ENCODE data around the gene TTC7B.

Gene TTC7B

GRCh38 chr14:90540437-90540836 is 275.8 kb downstream of the TTC7B start:
- Histone ChIP-seq H3K27me3 (no peaks in the 10 kb centered on the region), H3K4me1 (peaks cover 2% of the 10 kb centered on the region; the same call in 1 of the 2 replicates), H3K9me3 (no peaks in the 10 kb centered on the region), H3K36me3 (no peaks in the 10 kb centered on the region), H3K4me3 (ENCODE audit: low read depth, low read length) (no peak overlapping the region)
- no peak for DNase-seq
- no peak for TF ChIP-seq CTCF (IDR thresholded peaks at IDR 0.05; ENCODE audit: low read depth, low read length)

- no peaks in the 10 kb centered on the region for H3K36me3 ChIP-seq
- H3K4me1 ChIP-seq = no peaks in the 10 kb centered on the region
- no peak for DNase-seq
- no peaks in the 10 kb centered on the region for H3K9me3 ChIP-seq
- H3K27me3 ChIP-seq = no peaks in the 10 kb centered on the region
- H3K4me3 ChIP-seq (ENCODE audit: low read depth, low read length) = no peak overlapping the region
- no peak for TF ChIP-seq CTCF (IDR thresholded peaks at IDR 0.05; ENCODE audit: low read depth, low read length)
Measured at GRCh38 chr14:90539996-90540395, 276.2 kb downstream of the TTC7B start.

- DNase-seq = no peak
- Histone ChIP-seq H3K27me3 (no peaks in the 10 kb centered on the region), H3K9me3 (no peaks in the 10 kb centered on the region), H3K4me1 (no peaks in the 10 kb centered on the region), H3K36me3 (no peaks in the 10 kb centered on the region), H3K4me3 (ENCODE audit: low read depth, low read length) (no peak overlapping the region)
- no peak for TF ChIP-seq CTCF (IDR thresholded peaks at IDR 0.05; ENCODE audit: low read depth, low read length)
Measured at GRCh38 chr14:90539496-90539775, 276.8 kb downstream of the TTC7B start.

GRCh38 chr14:90538716-90539495 is 277.3 kb downstream of the TTC7B start:
- Histone ChIP-seq H3K4me3 (ENCODE audit: low read depth, low read length) (no peak overlapping the region), H3K27me3 (no peaks in the 10 kb centered on the region), H3K4me1 (no peaks in the 10 kb centered on the region), H3K36me3 (no peaks in the 10 kb centered on the region), H3K9me3 (no peaks in the 10 kb centered on the region)
- peak; percentile 49 for DNase-seq
- no peak for TF ChIP-seq CTCF (IDR thresholded peaks at IDR 0.05; ENCODE audit: low read depth, low read length)

GRCh38 chr14:90538095-90538494 is 278.1 kb downstream of the TTC7B start:
- Histone ChIP-seq H3K36me3 (no peaks in the 10 kb centered on the region), H3K9me3 (no peaks in the 10 kb centered on the region), H3K4me3 (ENCODE audit: low read depth, low read length) (no peak overlapping the region), H3K4me1 (no peaks in the 10 kb centered on the region), H3K27me3 (no peaks in the 10 kb centered on the region)
- no peak for TF ChIP-seq CTCF (IDR thresholded peaks at IDR 0.05; ENCODE audit: low read depth, low read length)
- DNase-seq = no peak

GRCh38 chr14:90536511-90537191 is 279.6 kb downstream of the TTC7B start:
- Histone ChIP-seq H3K27me3 (no peaks in the 10 kb centered on the region), H3K36me3 (no peaks in the 10 kb centered on the region), H3K4me1 (no peaks in the 10 kb centered on the region), H3K9me3 (no peaks in the 10 kb centered on the region), H3K4me3 (ENCODE audit: low read depth, low read length) (no peak overlapping the region)
- TF ChIP-seq CTCF (IDR thresholded peaks at IDR 0.05; ENCODE audit: low read depth, low read length) = no peak
- DNase-seq = no peak

Measured in BE2C (cell line).